HG02938 (cell line): ENCODE data around the gene CACNA2D1.
"Not testable (repeated sequence)": the region's sequence is repeated elsewhere in the genome, so short reads cannot be mapped to it uniquely, and the experiment has no call there.

Source experiments
- ATAC-seq: cut with Tn5 transposase; IDR thresholded peaks from one replicate; pipeline ENCODE4 v1.9.1; 2021; ENCODE audit warnings: mild to moderate bottlenecking, moderate library complexity; ENCODE audit not compliant: unreplicated experiment

CACNA2D1 gene

GRCh38 chr7:82173400-82174021 is 270.1 kb downstream of the CACNA2D1 start:
- no peak for ATAC-seq

- ATAC-seq: no peak
These were observed 270.7 kb downstream of the CACNA2D1 start for GRCh38 chr7:82172881-82173280.

GRCh38 chr7:82172017-82172416 is 271.6 kb downstream of the CACNA2D1 start:
- no peak for ATAC-seq

GRCh38 chr7:82167558-82168314 is 275.8 kb downstream of the CACNA2D1 start:
- no peak for ATAC-seq

GRCh38 chr7:82166260-82167015 is 277.1 kb downstream of the CACNA2D1 start:
- ATAC-seq: no peak

GRCh38 chr7:82164813-82165212 is 278.8 kb downstream of the CACNA2D1 start:
- ATAC-seq: no peak

GRCh38 chr7:82164410-82164809 is 279.2 kb downstream of the CACNA2D1 start:
- no peak for ATAC-seq

- no peak for ATAC-seq
These were observed 280.0 kb downstream of the CACNA2D1 start for GRCh38 chr7:82163586-82163985.

- no peak for ATAC-seq
These were observed 281.3 kb downstream of the CACNA2D1 start for GRCh38 chr7:82162289-82162688.

GRCh38 chr7:82158327-82158726 is 285.2 kb downstream of the CACNA2D1 start:
- no peak for ATAC-seq

- ATAC-seq: no peak
These were observed 286.7 kb downstream of the CACNA2D1 start for GRCh38 chr7:82156893-82157292.

GRCh38 chr7:82156168-82156567 is 287.4 kb downstream of the CACNA2D1 start:
- no peak for ATAC-seq

- no peak for ATAC-seq
These were observed 288.8 kb downstream of the CACNA2D1 start for GRCh38 chr7:82154728-82155127.

- no peak for ATAC-seq
These were observed 289.8 kb downstream of the CACNA2D1 start for GRCh38 chr7:82153776-82154175.

GRCh38 chr7:82152858-82153257 is 290.7 kb downstream of the CACNA2D1 start:
- ATAC-seq: no peak

GRCh38 chr7:82146491-82146890 is 297.1 kb downstream of the CACNA2D1 start:
- ATAC-seq: no peak

- ATAC-seq: no peak
These were observed 301.2 kb downstream of the CACNA2D1 start for GRCh38 chr7:82142263-82142864.

GRCh38 chr7:82141427-82141826 is 302.1 kb downstream of the CACNA2D1 start:
- ATAC-seq: no peak

GRCh38 chr7:82140608-82141007 is 303.0 kb downstream of the CACNA2D1 start:
- ATAC-seq: not testable (repeated sequence)

GRCh38 chr7:82131215-82131614 is 312.4 kb downstream of the CACNA2D1 start:
- ATAC-seq: no peak

GRCh38 chr7:82129091-82129490 is 314.5 kb downstream of the CACNA2D1 start:
- no peak for ATAC-seq
